ENCODE results near the gene PLCXD1.

Gene PLCXD1

DNA sequence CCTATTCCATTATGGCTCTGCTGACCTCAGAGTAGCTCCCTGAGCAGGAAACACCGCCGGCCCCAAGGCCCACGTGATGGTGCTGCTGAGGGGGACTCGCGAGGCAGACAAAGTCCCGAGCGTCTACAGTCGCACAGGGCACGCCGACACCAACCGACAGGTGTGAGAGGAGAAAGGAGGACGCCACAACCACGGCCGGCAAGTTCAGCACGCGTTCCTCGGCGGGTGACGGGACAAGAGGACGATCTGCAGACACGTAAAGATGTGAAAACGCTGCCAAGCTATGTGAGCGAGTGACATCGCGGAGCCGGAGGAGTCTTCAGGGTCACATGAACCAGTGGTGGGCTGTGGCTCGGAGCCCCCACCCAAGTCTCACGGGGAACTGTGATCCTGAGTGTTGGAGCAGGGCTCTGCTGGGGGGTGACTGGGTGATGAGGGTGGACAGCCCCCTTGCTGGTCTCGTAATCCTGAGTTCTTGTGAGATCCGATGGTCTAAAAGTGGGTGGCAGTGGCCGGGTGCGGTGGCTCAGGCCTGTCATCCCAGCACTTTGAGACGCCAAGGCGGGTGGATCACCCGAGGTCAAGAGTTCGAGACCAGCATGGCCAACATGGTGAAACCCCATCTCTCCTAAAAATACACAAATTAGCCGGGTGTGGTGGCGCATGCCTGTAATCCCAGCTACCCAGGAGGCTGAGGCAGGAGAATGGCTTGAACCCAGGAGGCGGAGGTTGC is 71.6 kb downstream of the PLCXD1 start:
- DNase-seq, result no peak
